Sigmoid colon (tissue), 7 donors: ENCODE measurements around the gene AMPD1. TPM values are rescaled to one million over a fixed set of nuclear protein-coding genes. Genes with fewer than 3 reads are reported as not detected.

Source experiments
- DNase-seq: peaks from one replicate; pipeline ENCODE4 v3.0.0-alpha.2; 2019
- H3K27ac ChIP-seq, 4 donors: fragments of 200-600 bp; sonication (generic); one replicate each; pipeline ENCODE4 v1.5.1; 2016 to 2019; ENCODE audit warnings: mild to moderate bottlenecking in 1 of 4
- H3K27me3 ChIP-seq, 3 donors: fragments of 200-600 bp; sonication (generic); one replicate each; pipeline ENCODE4 v1.5.1; 2019; ENCODE audit warnings: mild to moderate bottlenecking in 1 of 3
- H3K36me3 ChIP-seq, 4 donors: fragments of 200-600 bp; sonication (generic); one replicate each; pipeline ENCODE4 v1.5.1; 2016 to 2019
- H3K4me1 ChIP-seq, 4 donors: fragments of 200-600 bp; sonication (generic); one replicate each; pipeline ENCODE4 v1.5.1; 2017 to 2019
- H3K4me3 ChIP-seq, 4 donors: fragments of 200-600 bp; sonication (generic); one replicate each; pipeline ENCODE4 v1.5.1; 2017 to 2019; ENCODE audit warnings: mild to moderate bottlenecking in 2 of 4, moderate library complexity in 1 of 4
- H3K9me3 ChIP-seq, 4 donors: fragments of 200-600 bp in 3 of 4; sonication (generic) in 3 of 4; one replicate each; pipeline versions ENCODE4 v1.5.1 to v1.6.1; 2013 to 2019
- CTCF ChIP-seq, 4 experiments: fragments of 450-650 bp in 3 of 4; fragments of 200-600 bp in 1 of 4; IDR thresholded peaks; one replicate each; pipeline ENCODE4 v1.5.1; 2016 to 2019; ENCODE audit warnings: antibody characterized with exemption in 4 of 4, mild to moderate bottlenecking in 3 of 4, moderate library complexity in 2 of 4
- EP300 ChIP-seq, 4 donors: sonication (generic); formaldehyde crosslinking; IDR thresholded peaks; one replicate each; pipeline ENCODE4 v1.6.1; 2017; ENCODE audit warnings: antibody characterized with exemption in 4 of 4
- POLR2A ChIP-seq, 2 donors: fragments of 450-650 bp; IDR thresholded peaks; one replicate each; pipeline ENCODE4 v1.6.1; 2016; ENCODE audit warnings: antibody characterized with exemption in 2 of 2, mild to moderate bottlenecking in 2 of 2, moderate library complexity in 2 of 2
- POLR2AphosphoS5 ChIP-seq, 4 donors: sonication (generic); formaldehyde crosslinking; IDR thresholded peaks; one replicate each; pipeline ENCODE4 v1.6.1; 2017; ENCODE audit warnings: antibody characterized with exemption in 4 of 4
- WGBS, 2 donors: extraction: QIAGEN DNeasy Blood & Tissue Kit; methylation state at CpG; one replicate each; pipeline ENCODE4 v1.1.7; 2013; 5-methylcytosine and 5-hydroxymethylcytosine counted together
- intact Hi-C: fragments of 100-400 bp; cut with DNase I; formaldehyde crosslinking; loops from one replicate; pipeline ENCODE4 v1.15.1; 2023
- polyA plus RNA-seq, 3 donors: library from polyadenylated mRNA; stranded (reverse); fragments of 200-250 nt; gene quantifications; one replicate each; pipeline ENCODE4 v1.2.3, GENCODE V29; 2013
- total RNA-seq, 4 donors: library from RNA; depleted of rRNA; stranded (reverse); fragments of >200 nt; gene quantifications; one replicate each; pipeline ENCODE4 v1.1.0, GENCODE V29; 2016
- donor health status: healthy with polysubstance abuse.
- donor health status: Bipolar disorder and iron deficiency.
- donor health status: healthy.

Gene AMPD1
- total and polyA plus RNA-seq, 7 donors = 0.92 TPM; not detected in 6

- DNase-seq = no peak
- 85 to 87% methylated on average over 9 of the region's 9 CpGs for WGBS, 2 donors
- no peak for TF ChIP-seq CTCF (IDR thresholded peaks at IDR 0.05)
- no peak for TF ChIP-seq POLR2AphosphoS5 (IDR thresholded peaks at IDR 0.05)
- TF ChIP-seq EP300 (IDR thresholded peaks at IDR 0.05) = no peak
- TF ChIP-seq POLR2A (IDR thresholded peaks at IDR 0.05) = no peak
- no peak overlapping the region for H3K4me3 ChIP-seq
- no peaks in the 10 kb centered on the region for H3K36me3 ChIP-seq
- H3K27ac ChIP-seq = no peak overlapping the region
- intact Hi-C loops = no loop called here
- no peaks in the 10 kb centered on the region for H3K27me3 ChIP-seq
- H3K9me3 ChIP-seq = no peaks in the 10 kb centered on the region
- H3K4me1 ChIP-seq = no peaks in the 10 kb centered on the region
These were observed 621 bp downstream of the AMPD1 start for GRCh38 chr1:114694540-114695310.

- H3K27ac ChIP-seq = no peak overlapping the region
- intact Hi-C loops = no loop called here
- H3K27me3 ChIP-seq = no peaks in the 10 kb centered on the region
- TF ChIP-seq CTCF (IDR thresholded peaks at IDR 0.05) (no peak), POLR2AphosphoS5 (IDR thresholded peaks at IDR 0.05) (no peak), POLR2A (IDR thresholded peaks at IDR 0.05) (no peak), EP300 (IDR thresholded peaks at IDR 0.05) (no peak)
- no peaks in the 10 kb centered on the region for H3K36me3 ChIP-seq
- WGBS, 2 donors = 88 to 97% methylated on average over 3 of the region's 3 CpGs
- no peaks in the 10 kb centered on the region for H3K4me1 ChIP-seq
- DNase-seq = no peak
- H3K4me3 ChIP-seq = no peak overlapping the region
- no peaks in the 10 kb centered on the region for H3K9me3 ChIP-seq
These were observed 2.4 kb downstream of the AMPD1 start for GRCh38 chr1:114692947-114693346.

GRCh38 chr1:114691061-114691460, 4.3 kb downstream of the AMPD1 start:
- no peaks in the 10 kb centered on the region for H3K36me3 ChIP-seq
- no peak for TF ChIP-seq CTCF (IDR thresholded peaks at IDR 0.05)
- TF ChIP-seq EP300 (IDR thresholded peaks at IDR 0.05) = no peak
- H3K9me3 ChIP-seq = no peaks in the 10 kb centered on the region
- no peak overlapping the region for H3K27ac ChIP-seq
- 81 to 87% methylated on average over 2 of the region's 2 CpGs for WGBS, 2 donors
- intact Hi-C loops = no loop called here
- H3K4me3 ChIP-seq = no peak overlapping the region
- H3K27me3 ChIP-seq = no peaks in the 10 kb centered on the region
- H3K4me1 ChIP-seq = no peaks in the 10 kb centered on the region
- DNase-seq = no peak

- DNase-seq = no peak
- Histone ChIP-seq H3K4me3 (no peak overlapping the region), H3K4me1 (no peaks in the 10 kb centered on the region), H3K36me3 (no peaks in the 10 kb centered on the region), H3K27ac (no peak overlapping the region), H3K9me3 (no peaks in the 10 kb centered on the region), H3K27me3 (no peaks in the 10 kb centered on the region)
- TF ChIP-seq CTCF (IDR thresholded peaks at IDR 0.05) (no peak), POLR2AphosphoS5 (IDR thresholded peaks at IDR 0.05) (no peak), POLR2A (IDR thresholded peaks at IDR 0.05) (no peak), EP300 (IDR thresholded peaks at IDR 0.05) (no peak)
- intact Hi-C loops = no loop called here
- 80 to 83% methylated on average over 1 of the region's 1 CpG for WGBS, 2 donors
These were observed 5.2 kb downstream of the AMPD1 start for GRCh38 chr1:114690148-114690547.

- intact Hi-C loops = no loop called here
- no peaks in the 10 kb centered on the region for H3K4me1 ChIP-seq
- DNase-seq = no peak
These were observed 6.8 kb downstream of the AMPD1 start for GRCh38 chr1:114688526-114688925.

More at GRCh38 chr1:114688526-114688925, 6.8 kb downstream of the AMPD1 start:
- no peaks in the 10 kb centered on the region for H3K9me3 ChIP-seq
- WGBS, 2 donors = 89% methylated on average over 4 of the region's 4 CpGs
- TF ChIP-seq POLR2AphosphoS5 (IDR thresholded peaks at IDR 0.05) (no peak), EP300 (IDR thresholded peaks at IDR 0.05) (no peak), CTCF (IDR thresholded peaks at IDR 0.05) (no peak), POLR2A (IDR thresholded peaks at IDR 0.05) (no peak)
- H3K27ac ChIP-seq = no peak overlapping the region
- H3K27me3 ChIP-seq = no peaks in the 10 kb centered on the region
- H3K36me3 ChIP-seq = no peaks in the 10 kb centered on the region
- H3K4me3 ChIP-seq = no peak overlapping the region
